ENCODE measurements around the gene GUCA2B. TPM values are rescaled to one million over a fixed set of nuclear protein-coding genes. Genes with fewer than 3 reads are reported as not detected.

GUCA2B gene
- not detected for total RNA-seq
- not detected for polyA plus RNA-seq
- total RNA-seq: 0 reads per million in 6 experiments

GRCh38 chr1:42152907-42153600, at the start of gene GUCA2B:
Gene GUCA2B (plus strand): TSS chr1:42153410. CDS start chr1:42153451, 41 bp downstream.
- Mint-ChIP-seq H3K27me3 (peaks cover 4 to 17% (median 12%) of the 10 kb centered on the region in 5 donors), H3K4me1 (peaks cover 6 to 9% (median 7%) of the 10 kb centered on the region in 4 donors), H3K27ac (no peak within 1 kb of the TSS), H3K9me3 (no peaks in the 10 kb centered on the region), H3K36me3 (no peaks in the 10 kb centered on the region), H3K4me3 (no peak within 1 kb of the TSS)
- DNase-seq: no peak
- ATAC-seq: no peak
- POLR2A ChIA-PET: no interaction called here

GRCh38 chr1:42105025-42105424, 48.2 kb upstream of the GUCA2B start:
- Mint-ChIP-seq H3K36me3 (no peaks in the 10 kb centered on the region), H3K4me3 (no peak overlapping the region), H3K4me1 (no peaks in the 10 kb centered on the region), H3K27me3 (peaks cover 0 to 5% (median 2%) of the 10 kb centered on the region in 5 donors), H3K27ac (no peak overlapping the region), H3K9me3 (peaks cover 0 to 10% (median 0%) of the 10 kb centered on the region in 9 donors)
- DNase-seq (no peak), ATAC-seq (no peak)
- POLR2A ChIA-PET: no interaction called here

- Mint-ChIP-seq H3K4me3 (no peak overlapping the region), H3K9me3 (no peaks in the 10 kb centered on the region), H3K4me1 (no peaks in the 10 kb centered on the region), H3K27ac (no peak overlapping the region), H3K36me3 (no peaks in the 10 kb centered on the region), H3K27me3 (peaks cover 2 to 12% (median 7%) of the 10 kb centered on the region in 5 donors)
- POLR2A ChIA-PET: no interaction called here
- DNase-seq (no peak), ATAC-seq (no peak)
These were observed 44.9 kb upstream of the GUCA2B start for GRCh38 chr1:42108309-42108708.

GRCh38 chr1:42109600-42109999, 43.6 kb upstream of the GUCA2B start:
- no peak for DNase-seq
- no peaks in the 10 kb centered on the region for H3K36me3 Mint-ChIP-seq
- no peak for ATAC-seq
- POLR2A ChIA-PET: no interaction called here
- H3K9me3 Mint-ChIP-seq: no peaks in the 10 kb centered on the region
- no peak overlapping the region for H3K27ac Mint-ChIP-seq
- H3K4me3 Mint-ChIP-seq: no peak overlapping the region
- no peaks in the 10 kb centered on the region for H3K4me1 Mint-ChIP-seq
- peaks cover 4 to 12% (median 7%) of the 10 kb centered on the region in 5 donors for H3K27me3 Mint-ChIP-seq

- H3K27ac Mint-ChIP-seq: no peak overlapping the region
- ATAC-seq (no peak), DNase-seq (no peak)
- peaks cover 3 to 36% (median 22%) of the 10 kb centered on the region in 5 donors for H3K27me3 Mint-ChIP-seq
- no peaks in the 10 kb centered on the region for H3K4me1 Mint-ChIP-seq
- H3K36me3 Mint-ChIP-seq: no peaks in the 10 kb centered on the region
- no peak overlapping the region for H3K4me3 Mint-ChIP-seq
- no peaks in the 10 kb centered on the region for H3K9me3 Mint-ChIP-seq
- POLR2A ChIA-PET: no interaction called here
These were observed 39.0 kb upstream of the GUCA2B start for GRCh38 chr1:42114229-42114628.

- peaks cover 2 to 25% (median 18%) of the 10 kb centered on the region in 5 donors for H3K27me3 Mint-ChIP-seq
- POLR2A ChIA-PET: no interaction called here
- no peak overlapping the region for H3K4me3 Mint-ChIP-seq
- peaks cover 0 to 2% (median 0%) of the 10 kb centered on the region in 9 donors for H3K9me3 Mint-ChIP-seq
- ATAC-seq: no peak
- peaks cover 0 to 6% (median 1%) of the 10 kb centered on the region in 3 donors for H3K36me3 Mint-ChIP-seq
- H3K27ac Mint-ChIP-seq: no peak overlapping the region
- H3K4me1 Mint-ChIP-seq: no peaks in the 10 kb centered on the region
- DNase-seq: no peak
These were observed 36.0 kb upstream of the GUCA2B start for GRCh38 chr1:42117214-42117613.

GRCh38 chr1:42118125-42118524, 35.1 kb upstream of the GUCA2B start:
- Mint-ChIP-seq H3K9me3 (peaks cover 0 to 4% (median 0%) of the 10 kb centered on the region in 9 donors), H3K4me1 (no peaks in the 10 kb centered on the region), H3K27ac (no peak overlapping the region), H3K27me3 (peaks cover 2 to 25% (median 14%) of the 10 kb centered on the region in 5 donors), H3K4me3 (no peak overlapping the region), H3K36me3 (peaks cover 0 to 6% (median 4%) of the 10 kb centered on the region in 3 donors)
- DNase-seq (no peak), ATAC-seq (no peak)
- POLR2A ChIA-PET: no interaction called here

GRCh38 chr1:42122408-42122807, 30.8 kb upstream of the GUCA2B start:
- no peak overlapping the region for H3K27ac Mint-ChIP-seq
- H3K4me3 Mint-ChIP-seq: no peak overlapping the region
- H3K27me3 Mint-ChIP-seq: peaks cover 0 to 9% (median 4%) of the 10 kb centered on the region in 5 donors
- no peaks in the 10 kb centered on the region for H3K4me1 Mint-ChIP-seq
- H3K36me3 Mint-ChIP-seq: peaks cover 0 to 6% (median 4%) of the 10 kb centered on the region in 3 donors
- ATAC-seq (no peak), DNase-seq (no peak)
- peaks cover 0 to 5% (median 0%) of the 10 kb centered on the region in 9 donors for H3K9me3 Mint-ChIP-seq
- POLR2A ChIA-PET: no interaction called here

- peaks cover 4 to 24% (median 9%) of the 10 kb centered on the region in 5 donors for H3K27me3 Mint-ChIP-seq
- no peak for ATAC-seq
- DNase-seq: no peak
- H3K4me1 Mint-ChIP-seq: no peaks in the 10 kb centered on the region
- H3K4me3 Mint-ChIP-seq: no peak overlapping the region
- H3K36me3 Mint-ChIP-seq: peaks cover 0 to 6% (median 4%) of the 10 kb centered on the region in 3 donors
- POLR2A ChIA-PET: no interaction called here
- peaks cover 0 to 5% (median 0%) of the 10 kb centered on the region in 9 donors for H3K9me3 Mint-ChIP-seq
- no peak overlapping the region for H3K27ac Mint-ChIP-seq
These were observed 27.7 kb upstream of the GUCA2B start for GRCh38 chr1:42125552-42125951.

GRCh38 chr1:42127767-42128166, 25.4 kb upstream of the GUCA2B start:
- ATAC-seq: no peak
- no peaks in the 10 kb centered on the region for H3K4me1 Mint-ChIP-seq
- POLR2A ChIA-PET: no interaction called here
- H3K27ac Mint-ChIP-seq: no peak overlapping the region
- no peaks in the 10 kb centered on the region for H3K36me3 Mint-ChIP-seq
- no peak overlapping the region for H3K4me3 Mint-ChIP-seq
- no peak for DNase-seq
- peaks cover 3 to 24% (median 6%) of the 10 kb centered on the region in 5 donors for H3K27me3 Mint-ChIP-seq
- H3K9me3 Mint-ChIP-seq: peaks cover 0 to 5% (median 0%) of the 10 kb centered on the region in 9 donors

GRCh38 chr1:42128499-42128898, 24.7 kb upstream of the GUCA2B start:
- Mint-ChIP-seq H3K4me1 (no peaks in the 10 kb centered on the region), H3K27ac (no peak overlapping the region), H3K4me3 (no peak overlapping the region), H3K36me3 (no peaks in the 10 kb centered on the region), H3K27me3 (peaks cover 1 to 24% (median 6%) of the 10 kb centered on the region in 5 donors), H3K9me3 (peaks cover 0 to 5% (median 0%) of the 10 kb centered on the region in 9 donors)
- POLR2A ChIA-PET: no interaction called here
- ATAC-seq (no peak), DNase-seq (no peak)

- ATAC-seq: no peak
- no peak overlapping the region for H3K27ac Mint-ChIP-seq
These were observed 24.2 kb upstream of the GUCA2B start for GRCh38 chr1:42128964-42129363.

GRCh38 chr1:42130061-42130660, 23.0 kb upstream of the GUCA2B start:
- POLR2A ChIA-PET: no interaction called here
- H3K27me3 Mint-ChIP-seq: peaks cover 0 to 24% (median 4%) of the 10 kb centered on the region in 5 donors
- H3K36me3 Mint-ChIP-seq: no peaks in the 10 kb centered on the region
- DNase-seq (no peak), ATAC-seq (no peak)
- H3K9me3 Mint-ChIP-seq: no peaks in the 10 kb centered on the region
- no peaks in the 10 kb centered on the region for H3K4me1 Mint-ChIP-seq
- H3K27ac Mint-ChIP-seq: no peak overlapping the region
- H3K4me3 Mint-ChIP-seq: no peak overlapping the region

More at GRCh38 chr1:42128964-42129363, 24.2 kb upstream of the GUCA2B start:
- DNase-seq: no peak
- peaks cover 1 to 24% (median 6%) of the 10 kb centered on the region in 5 donors for H3K27me3 Mint-ChIP-seq
- POLR2A ChIA-PET: no interaction called here
- H3K36me3 Mint-ChIP-seq: no peaks in the 10 kb centered on the region
- no peak overlapping the region for H3K4me3 Mint-ChIP-seq
- H3K4me1 Mint-ChIP-seq: no peaks in the 10 kb centered on the region
- peaks cover 0 to 2% (median 0%) of the 10 kb centered on the region in 9 donors for H3K9me3 Mint-ChIP-seq
